Mesenteric fat pad (tissue), 1 donor: ENCODE measurements around the gene TERT. TPM values are rescaled to one million over a fixed set of nuclear protein-coding genes. Genes with fewer than 3 reads are reported as not detected.
A peak's percentile ranks its signal among the peaks of the same experiment; 100 is the strongest.
"Not testable (repeated sequence)": the region's sequence is repeated elsewhere in the genome, so short reads cannot be mapped to it uniquely, and the experiment has no call there.

Experiments
- DNase-seq: peaks from one replicate; pipeline ENCODE4 v3.0.0-alpha.2; 2020; ENCODE audit warnings: low spot score
- long read RNA-seq: library from polyadenylated mRNA; unstranded; transcript quantifications from one replicate; pipeline ENCODE4 v2.0.0, GENCODE V29; 2020
- total RNA-seq: library from RNA; stranded (reverse); fragmentation: NEBNext Ultra II Directional; extraction: Animal tissue kit (Norgen Biotek cat#: 25700); gene quantifications from one replicate; pipeline ENCODE4 v1.2.1, GENCODE V29; 2021
- donor health status: DM: yes; HTN: yes; CAD: no.

TERT gene
- not detected for total RNA-seq
- long read RNA-seq: 0 reads

DNA sequence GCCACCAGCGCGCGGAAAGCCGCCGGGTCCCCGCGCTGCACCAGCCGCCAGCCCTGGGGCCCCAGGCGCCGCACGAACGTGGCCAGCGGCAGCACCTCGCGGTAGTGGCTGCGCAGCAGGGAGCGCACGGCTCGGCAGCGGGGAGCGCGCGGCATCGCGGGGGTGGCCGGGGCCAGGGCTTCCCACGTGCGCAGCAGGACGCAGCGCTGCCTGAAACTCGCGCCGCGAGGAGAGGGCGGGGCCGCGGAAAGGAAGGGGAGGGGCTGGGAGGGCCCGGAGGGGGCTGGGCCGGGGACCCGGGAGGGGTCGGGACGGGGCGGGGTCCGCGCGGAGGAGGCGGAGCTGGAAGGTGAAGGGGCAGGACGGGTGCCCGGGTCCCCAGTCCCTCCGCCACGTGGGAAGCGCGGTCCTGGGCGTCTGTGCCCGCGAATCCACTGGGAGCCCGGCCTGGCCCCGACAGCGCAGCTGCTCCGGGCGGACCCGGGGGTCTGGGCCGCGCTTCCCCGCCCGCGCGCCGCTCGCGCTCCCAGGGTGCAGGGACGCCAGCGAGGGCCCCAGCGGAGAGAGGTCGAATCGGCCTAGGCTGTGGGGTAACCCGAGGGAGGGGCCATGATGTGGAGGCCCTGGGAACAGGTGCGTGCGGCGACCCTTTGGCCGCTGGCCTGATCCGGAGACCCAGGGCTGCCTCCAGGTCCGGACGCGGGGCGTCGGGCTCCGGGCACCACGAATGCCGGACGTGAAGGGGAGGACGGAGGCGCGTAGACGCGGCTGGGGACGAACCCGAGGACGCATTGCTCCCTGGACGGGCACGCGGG, at the start of gene TERT:
TERT (minus strand) TSS at position 234 of the 815 bp plus-strand sequence; CDS start at position 155, 79 bp downstream.
- peak; percentile 89 for DNase-seq

DNA sequence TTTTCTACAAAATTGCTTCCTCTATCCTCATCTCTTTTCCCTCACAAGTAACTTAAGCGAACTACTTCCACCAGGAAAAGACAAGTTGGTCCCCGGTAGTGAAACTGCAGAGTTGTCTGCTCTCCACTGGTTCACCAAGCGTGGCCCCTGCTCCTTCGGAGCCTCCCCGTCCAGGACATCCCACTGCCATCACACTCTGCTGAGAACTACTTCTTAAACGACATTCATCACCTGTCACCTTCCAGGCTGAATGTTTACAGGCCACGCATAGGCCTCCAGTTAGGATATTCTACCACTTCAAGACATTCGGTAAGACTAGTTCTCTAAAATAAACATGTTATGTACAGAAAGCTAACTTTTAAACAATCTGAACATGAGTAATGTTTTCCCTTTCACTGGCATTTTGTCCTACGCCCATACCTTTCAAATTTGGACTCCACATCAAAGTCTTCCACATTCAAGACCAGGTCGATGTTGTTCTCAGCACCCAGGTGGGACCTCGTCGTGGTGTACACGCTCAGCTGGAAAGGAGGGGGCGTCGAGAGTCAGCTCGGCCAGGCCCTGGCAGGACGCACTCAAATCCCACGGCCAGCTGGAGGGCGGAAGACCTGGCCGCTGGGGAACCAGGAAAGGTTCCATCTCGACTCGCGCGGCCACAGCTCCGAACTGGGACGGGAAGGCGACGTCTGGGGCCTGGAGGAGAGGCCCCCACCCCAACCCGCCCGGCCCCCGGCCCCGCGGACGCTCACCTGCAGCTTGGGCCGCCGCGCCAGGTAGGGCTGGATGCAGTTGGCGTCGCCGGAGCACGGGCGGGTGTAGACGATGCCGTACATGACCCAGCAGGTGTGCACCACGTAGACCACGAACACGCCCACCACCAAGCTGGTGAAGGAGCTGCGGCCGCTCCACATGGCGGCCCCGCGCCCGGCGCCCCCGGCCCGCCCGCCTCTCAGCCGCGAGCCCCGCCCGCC, 49.3 kb upstream of the TERT start:
- no peak for DNase-seq

DNA sequence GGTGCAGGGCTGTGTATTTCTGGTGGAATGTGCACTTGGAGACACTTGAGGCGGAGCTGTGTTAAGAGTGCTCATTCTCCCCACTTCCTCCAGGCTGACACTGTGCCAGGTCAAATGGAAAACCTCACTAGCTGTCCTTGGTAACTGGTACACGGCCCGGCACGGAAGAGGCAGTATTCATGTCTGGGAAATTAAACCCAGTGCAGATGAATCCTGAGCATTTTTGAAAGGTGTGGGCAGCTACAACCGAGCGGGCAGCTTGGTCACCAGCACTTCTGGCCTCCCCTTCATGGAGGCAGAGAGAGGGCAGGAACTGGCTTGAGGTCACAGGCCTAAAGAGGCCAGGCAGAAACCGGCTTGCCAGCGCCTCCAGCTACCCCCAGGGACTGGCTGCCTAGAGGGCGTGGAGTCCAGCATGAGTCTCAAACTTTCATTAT, 48.5 kb upstream of the TERT start:
- no peak for DNase-seq

DNA sequence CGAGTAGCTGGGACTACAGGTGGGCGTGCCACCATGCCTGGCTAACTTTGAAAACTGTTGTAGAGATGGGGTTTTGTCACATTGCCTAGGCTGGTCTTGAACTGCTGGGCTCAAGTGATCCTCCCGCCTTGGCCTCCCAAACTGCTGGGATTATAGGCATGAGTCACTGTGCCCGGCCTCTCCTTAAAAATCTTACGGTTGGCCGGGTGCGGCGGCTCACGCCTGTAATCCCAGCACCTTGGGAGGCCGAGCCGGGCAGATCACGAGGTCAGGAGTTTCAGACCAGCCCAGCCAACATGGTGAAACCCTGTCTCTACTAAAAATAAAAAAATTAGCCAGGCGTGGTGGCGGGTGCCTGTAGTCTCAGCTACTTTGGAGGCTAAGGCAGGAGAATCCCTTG, 47.8 kb upstream of the TERT start:
- DNase-seq: not testable (repeated sequence)

DNA sequence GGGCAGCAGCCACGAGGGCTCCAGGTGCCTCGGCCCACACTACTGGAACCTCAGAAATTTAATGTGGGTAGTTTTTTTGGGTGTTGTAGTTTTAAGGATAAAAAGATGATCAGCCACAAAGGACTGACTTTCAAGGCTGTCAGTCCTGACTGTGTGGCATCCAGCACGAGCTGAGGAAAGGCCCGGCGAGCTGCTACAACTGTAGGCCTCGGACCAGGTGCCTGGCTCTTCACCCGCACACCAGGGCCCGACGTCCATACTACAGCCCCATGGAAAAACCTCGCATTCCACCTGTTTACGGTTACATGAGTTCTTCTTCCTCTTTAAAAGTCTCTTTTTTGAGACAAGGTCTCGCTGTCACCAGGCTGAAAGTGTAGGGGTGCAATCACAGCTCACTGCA, 47.4 kb upstream of the TERT start:
- no peak for DNase-seq

DNA sequence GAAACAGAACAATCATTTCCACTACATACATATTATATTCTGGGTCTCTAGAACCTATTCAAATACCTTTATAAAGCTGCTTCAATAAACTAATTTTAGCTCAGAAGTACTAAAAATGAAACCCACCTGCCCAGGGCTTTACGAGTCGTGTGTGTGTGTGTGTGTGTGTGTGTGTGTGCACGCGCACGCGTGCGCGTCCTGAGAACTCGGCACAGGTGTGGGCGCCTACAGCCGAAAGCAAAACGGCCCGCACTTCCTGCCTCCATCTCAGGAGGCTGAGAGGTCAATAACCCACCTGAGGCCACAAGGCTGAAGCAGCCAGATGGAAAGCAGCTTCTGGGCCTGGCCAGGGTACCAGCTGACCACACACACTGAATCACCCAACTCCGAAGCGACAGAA, 47.0 kb upstream of the TERT start:
- DNase-seq: no peak

DNA sequence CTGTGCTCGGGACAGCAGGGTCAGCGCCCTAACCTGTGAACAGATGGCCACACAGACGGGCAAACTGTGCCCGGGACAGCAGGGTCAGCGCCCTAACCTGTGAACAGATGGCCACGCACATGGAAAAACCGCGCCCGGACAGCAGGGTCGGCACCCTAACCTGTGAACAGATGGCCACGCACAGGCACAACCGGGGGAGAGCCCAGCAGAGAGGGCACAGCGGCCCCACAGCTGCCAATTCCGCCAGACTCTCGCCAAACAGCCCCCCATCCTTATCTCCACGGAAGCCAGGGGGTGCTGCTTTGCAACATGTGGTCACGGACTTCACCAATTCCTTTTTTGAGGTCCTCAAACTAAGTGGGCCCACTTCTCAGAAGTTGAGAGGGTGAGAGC, 44.9 kb upstream of the TERT start:
- not testable (repeated sequence) for DNase-seq

DNA sequence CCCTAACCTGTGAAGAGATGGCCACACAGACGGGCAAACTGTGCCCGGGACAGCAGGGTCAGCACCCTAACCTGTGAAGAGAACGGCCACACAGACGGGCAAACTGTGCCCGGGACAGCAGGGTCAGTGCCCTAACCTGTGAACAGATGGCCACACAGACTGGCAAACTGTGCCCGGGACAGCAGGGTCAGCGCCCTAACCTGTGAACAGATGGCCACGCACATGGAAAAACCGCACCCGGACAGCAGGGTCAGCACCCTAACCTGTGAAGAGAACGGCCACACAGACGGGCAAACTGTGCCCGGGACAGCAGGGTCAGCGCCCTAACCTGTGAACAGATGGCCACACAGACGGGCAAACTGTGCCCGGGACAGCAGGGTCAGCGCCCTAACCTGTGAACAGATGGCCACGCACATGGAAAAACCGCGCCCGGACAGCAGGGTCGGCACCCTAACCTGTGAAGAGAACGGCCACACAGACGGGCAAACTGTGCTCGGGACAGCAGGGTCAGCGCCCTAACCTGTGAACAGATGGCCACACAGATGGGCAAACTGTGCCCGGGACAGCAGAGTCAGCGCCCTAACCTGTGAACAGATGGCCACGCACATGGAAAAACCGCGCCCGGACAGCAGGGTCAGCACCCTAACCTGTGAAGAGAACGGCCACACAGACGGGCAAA, 44.4 kb upstream of the TERT start:
- not testable (repeated sequence) for DNase-seq

DNA sequence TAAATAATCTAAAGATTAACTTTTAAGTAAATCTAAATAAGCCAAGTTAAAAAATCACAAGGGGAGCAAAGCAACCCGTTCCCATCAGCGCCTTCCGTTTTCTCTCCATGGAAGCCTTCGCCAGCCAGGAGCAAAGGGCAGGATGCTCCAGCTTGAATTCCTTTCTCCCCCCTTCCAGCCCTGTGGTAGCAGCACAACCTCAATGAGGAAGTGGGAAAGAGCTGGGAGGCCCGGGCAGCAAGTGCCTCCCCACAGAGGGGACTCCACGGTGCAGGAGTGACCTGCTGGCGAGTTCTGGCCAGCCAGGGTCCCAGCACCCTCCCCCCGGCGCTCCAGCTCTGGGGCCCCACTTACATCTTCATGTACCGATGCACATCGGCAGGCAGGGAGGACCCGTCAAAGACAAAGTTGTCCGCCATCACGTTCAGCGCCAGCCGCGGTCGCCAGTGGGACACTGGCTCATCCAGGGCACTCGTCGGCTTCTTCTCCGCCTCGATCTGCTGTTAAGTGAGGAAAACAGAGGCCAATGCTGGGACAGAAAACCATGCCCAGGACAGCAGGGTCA, 43.7 kb upstream of the TERT start:
- no peak for DNase-seq

DNA sequence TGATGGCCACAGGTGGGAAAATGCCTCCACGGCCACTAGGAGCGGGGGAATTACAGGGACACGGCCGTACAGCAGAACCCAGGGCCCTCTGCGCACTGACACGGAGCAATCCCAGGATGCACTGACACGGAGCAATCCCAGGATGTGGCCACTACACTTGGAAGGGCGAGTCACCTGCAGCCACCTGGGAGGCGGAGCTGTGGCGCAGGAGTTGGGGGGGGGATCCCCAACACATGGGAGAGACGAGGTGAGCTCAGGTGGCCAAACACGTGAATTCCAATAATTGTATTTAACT, 43.3 kb upstream of the TERT start:
- no peak for DNase-seq

DNA sequence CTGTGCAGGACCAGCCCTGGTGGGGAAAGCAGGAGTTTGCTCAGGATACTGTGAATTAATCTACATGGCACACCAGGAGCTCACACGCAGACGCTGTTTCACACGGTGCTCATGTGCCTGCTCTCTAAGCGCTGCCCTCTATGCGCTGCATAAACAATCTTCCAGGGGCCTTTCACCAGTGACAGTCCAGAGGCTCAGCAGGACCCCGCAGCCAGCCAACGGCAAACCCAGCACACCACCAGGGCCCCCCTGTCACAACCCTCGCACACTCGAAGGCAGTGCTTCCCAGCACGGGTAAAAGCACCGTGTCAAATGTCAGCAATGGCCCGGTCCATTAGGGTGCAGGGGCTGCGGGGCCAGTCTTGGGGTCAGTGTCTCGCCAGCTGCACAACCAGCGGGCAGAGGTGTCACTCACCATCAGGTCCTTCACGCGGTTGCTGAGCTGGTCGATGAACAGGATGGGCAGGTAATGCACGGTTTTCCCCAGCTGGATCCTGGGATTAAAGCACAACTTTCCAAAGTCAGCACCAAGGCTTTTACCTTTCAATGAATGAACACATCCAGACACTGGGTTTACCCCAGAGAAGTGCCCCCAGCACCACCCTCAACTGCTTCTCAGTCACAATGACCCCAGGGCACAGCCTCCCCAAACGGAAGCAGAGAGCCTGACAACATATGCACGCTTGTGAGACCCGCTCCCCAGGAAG, 42.8 kb upstream of the TERT start:
- DNase-seq: no peak

DNA sequence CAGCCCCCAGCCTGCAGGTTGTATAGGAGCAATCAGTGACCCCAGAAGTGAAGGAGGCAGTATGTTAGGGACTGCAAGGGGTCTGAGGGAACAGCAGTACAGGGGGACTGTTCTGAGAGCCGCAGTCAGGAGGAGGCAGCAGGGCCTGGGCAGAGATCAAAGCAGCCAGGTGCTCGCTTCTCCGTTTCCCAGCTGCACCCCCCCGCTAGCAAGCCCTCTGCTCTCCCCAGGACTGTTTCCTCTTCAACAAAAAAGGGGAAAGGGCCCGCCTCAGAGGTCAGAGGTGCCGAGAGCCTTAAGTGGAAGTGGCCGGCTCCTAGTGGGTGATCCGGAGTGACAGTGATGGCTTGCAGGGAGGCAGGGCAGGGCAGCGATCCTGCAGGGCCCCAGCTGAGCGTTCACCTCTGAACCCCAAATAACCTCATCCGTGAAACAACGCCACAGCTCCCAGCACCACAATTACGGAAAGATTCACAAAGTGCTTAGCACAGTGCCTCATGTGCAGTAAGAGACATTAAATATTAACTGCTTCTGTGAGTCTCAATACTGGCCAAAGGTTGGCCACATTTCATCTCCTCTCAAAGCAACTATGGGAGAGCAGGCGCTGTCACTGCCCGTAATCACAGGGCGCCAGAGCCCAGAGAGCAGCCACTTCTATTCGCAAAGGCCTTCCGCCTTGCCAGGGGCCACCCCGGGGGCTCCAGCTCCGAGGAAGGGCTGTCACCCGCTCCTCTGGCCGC, 42.1 kb upstream of the TERT start:
- no peak for DNase-seq

DNA sequence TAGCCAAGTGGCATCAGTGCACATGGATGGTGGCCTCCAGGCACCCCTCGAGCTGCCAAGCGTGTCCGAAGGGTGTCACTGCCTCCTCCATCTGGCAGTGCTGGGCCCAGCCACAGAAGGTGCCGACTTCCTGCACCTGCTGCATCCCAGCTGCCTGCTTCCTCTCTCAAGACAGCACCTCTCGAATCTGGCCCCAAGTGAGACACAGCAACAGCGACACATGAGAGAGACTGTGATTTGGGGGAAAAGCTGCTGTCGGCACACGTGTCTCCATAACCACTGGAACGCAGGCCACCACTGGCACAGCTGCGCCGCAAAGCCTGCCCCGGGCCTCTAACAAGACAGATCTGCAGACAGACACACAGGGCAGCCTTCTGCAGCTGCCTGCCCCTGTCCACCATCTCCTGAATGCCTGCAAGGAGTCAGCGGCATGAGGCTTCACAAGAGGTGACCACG, 41.3 kb upstream of the TERT start:
- no peak for DNase-seq

DNA sequence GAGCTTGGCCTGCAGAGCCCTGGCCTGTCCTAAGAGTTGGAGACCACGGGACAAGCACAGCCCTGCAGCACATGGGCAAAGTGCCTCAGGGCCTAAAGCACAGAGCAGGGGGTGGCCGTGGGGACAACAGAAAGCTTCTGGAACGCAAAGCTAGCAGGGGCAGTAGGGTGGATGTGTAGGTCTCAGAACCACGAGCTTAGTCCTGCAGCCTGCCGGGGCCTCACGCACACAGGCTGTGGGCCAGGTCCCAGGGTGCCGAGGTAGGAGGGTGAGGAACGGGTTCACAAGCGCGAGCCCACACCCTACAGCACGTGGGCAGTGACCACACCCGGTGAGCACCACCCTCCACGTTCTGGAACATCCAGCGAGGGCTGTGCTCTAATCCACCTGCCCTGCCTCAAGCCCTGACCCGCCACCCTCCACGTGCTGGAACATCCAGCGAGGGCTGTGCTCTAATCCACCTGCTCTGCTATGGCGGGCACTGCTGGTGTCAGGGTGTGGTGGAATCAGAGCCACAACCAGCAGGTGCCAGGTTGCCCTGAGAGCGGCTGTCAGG, 40.8 kb upstream of the TERT start:
- no peak for DNase-seq

DNA sequence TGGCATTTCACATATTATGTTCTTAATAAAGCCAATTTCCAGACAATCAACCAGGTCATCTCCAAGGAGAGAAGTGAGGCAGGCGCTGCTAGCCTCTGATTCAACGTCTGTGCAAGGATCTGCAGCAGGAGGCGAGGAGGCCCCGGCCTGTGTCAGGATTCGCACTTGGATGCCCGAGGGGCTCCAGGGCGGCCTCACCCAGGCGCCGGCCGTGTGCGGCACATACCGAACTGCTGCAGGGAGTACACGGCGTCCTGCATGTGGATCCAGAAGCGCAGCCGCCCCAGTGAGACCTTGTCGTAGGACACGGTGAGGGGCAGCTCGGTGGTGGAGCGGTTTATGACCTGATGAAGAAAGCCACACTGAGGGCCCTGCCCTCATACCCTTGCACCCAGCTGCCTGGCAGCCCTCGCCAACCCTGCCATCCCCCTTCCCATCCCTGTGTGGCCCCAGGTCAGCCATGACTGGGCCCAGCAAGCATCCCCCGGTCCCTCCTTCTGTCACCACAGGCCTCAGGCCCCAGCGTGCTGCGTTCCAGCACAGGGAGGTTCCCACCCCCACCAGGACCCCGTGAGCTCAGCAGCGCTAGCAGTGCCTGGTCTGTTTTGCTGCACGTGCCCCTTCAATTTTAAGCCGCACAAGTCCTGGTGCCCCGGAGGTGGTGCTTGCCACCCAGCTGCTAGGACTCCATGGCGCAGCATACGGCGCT, 40.1 kb upstream of the TERT start:
- DNase-seq: no peak

DNA sequence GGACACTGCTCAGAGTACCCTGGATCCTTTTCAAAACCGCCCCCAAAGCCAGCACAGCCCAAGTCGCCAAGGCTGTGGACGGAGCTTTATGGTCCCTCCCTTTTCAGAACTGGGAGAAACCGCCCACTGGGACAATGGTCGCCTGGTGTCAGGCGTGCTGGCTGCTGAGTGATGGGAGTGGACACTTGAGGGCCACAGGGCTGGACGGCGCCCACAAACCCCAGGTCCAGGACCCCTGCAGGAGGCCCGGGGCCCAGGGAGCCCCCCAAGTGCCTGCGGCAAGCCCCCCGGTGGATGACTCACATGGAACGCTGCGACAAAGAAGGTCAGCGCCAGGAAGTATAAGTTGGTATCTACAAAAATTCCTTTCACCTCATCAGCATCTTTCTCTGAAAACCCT, 39.1 kb upstream of the TERT start:
- DNase-seq: no peak

DNA sequence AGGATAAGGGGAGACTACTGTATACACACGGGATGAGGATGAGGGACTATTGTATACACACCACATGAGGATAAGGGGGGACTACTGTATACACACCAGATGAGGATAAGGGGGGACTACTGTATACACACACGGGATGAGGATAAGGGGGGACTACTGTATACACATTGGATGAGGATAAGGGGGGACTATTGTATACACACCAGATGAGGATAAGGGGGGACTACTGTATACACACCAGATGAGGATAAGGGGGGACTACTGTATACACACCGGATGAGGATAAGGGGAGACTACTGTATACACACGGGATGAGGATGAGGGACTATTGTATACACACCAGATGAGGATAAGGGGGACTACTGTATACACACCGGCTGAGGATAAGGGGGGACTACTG, 38.4 kb upstream of the TERT start:
- DNase-seq: not testable (repeated sequence)

DNA sequence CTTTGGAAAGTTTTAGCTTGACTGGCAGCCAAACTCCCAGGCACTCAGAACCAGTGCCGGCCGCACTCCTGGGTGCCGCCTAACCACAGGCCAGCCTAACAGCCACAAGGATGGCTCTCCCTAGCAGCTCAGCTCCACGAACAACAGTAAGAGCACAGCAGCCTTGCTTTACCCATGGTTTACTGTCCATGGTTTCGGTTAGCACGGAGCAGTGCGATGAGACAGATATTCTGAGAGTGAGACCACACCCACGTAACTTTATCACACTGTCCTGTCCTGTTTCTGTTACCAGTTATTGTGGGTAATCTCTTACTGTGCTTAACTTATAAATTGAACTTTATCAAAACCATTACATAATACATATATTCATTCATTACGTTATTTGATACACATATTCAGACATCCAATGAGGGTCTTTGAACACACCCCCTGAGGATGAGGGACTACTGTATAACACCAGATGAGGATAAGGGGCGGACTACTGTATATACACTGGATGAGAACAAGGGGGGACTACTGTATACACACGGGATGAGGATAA, 37.7 kb upstream of the TERT start:
- DNase-seq: no peak
